HG02623 (cell line): ENCODE measurements around the gene MYO5C.
"Not testable (repeated sequence)": the region's sequence is repeated elsewhere in the genome, so short reads cannot be mapped to it uniquely, and the experiment has no call there.

ENCODE experiments used
- ATAC-seq: cut with Tn5 transposase; IDR thresholded peaks from one replicate; pipeline ENCODE4 v1.9.1; 2021; ENCODE audit warnings: moderate library complexity; ENCODE audit not compliant: unreplicated experiment

Gene MYO5C

DNA sequence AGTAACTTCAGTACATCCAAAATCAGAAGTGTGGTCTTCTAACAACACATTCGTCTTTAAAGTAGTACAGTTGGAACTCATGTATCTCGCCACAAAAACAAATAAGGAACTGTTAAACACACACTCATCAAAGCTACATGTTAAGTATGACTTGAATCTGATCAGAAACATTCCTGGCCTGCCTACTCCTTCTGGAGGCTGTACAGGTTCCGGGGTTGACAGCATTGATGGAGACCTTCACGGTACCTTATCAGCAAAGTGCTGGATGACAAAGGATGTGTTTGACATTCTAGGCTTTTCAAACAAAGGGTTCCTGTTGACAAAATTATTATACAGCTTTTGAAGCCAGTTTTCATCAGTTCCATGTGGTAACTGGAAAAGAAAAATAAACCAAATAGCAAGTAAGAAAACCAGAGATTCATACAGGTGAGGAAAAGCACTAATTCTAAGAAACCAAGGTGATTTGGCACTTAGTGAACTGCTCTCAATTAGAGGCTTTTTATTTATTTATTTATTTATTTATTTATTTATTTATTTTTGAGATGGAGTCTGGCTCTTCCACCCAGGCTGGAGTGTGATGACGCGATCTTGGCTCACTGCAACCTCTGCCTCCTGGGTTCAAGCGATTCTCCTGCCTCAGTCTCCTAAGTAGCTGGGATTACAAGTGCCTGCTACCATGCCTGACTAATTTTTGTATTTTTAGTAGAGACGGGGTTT lies 44.3 kb downstream of the MYO5C start:
- no peak for ATAC-seq

DNA sequence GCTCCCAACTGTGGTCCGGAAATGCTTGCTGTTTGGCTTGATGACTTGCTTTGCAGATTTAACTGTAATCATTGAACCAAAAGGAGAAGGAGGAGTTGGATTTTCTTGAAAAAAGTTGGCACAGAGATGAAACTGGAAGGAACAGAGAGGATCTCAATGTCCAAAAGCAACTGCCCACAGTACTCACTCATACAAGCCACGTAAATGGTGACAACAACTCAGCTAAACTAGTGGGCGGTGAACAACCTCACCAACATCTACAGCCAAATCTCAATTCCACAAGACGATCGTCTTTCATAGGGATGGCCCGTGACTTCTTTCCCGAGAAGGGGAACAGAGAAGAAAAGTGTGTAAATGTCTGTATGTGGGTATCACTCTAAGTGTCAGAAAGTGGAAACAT lies 48.1 kb downstream of the MYO5C start:
- ATAC-seq, result no peak

DNA sequence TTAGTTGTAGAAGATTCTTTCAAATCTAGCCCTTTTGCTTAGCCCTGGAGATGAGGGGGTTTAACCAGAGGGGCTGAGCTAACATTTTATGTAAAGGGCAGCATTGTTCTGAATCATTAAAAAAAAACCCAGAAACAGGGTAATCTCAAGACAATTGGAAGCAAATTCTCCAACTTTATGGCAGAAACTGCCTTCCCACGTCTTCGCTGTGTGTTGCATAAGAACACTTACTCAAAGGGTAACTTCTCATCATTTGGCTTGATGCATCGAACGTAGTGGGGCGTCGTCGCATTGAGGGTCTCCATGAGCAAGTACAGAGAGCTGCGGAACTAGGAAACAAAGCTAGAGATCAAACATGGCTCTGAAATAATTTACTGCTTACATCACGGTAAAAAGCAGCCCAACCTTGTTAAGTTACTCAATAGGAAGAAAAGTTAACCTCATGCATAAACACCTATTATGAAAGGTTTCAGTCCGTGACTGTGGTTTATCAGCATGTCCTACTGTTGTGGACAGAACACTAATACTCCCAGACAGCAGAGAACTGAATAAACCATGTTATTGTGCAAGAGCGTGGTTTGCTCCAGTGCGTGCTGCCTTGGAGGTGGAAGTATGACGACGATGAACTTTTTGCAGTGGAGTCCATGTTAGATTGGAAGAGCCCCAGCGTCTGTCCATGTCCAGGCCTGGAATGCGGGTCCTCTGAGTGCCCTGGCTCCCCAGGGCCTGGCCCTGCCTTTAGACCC lies 48.7 kb downstream of the MYO5C start:
- no peak for ATAC-seq

DNA sequence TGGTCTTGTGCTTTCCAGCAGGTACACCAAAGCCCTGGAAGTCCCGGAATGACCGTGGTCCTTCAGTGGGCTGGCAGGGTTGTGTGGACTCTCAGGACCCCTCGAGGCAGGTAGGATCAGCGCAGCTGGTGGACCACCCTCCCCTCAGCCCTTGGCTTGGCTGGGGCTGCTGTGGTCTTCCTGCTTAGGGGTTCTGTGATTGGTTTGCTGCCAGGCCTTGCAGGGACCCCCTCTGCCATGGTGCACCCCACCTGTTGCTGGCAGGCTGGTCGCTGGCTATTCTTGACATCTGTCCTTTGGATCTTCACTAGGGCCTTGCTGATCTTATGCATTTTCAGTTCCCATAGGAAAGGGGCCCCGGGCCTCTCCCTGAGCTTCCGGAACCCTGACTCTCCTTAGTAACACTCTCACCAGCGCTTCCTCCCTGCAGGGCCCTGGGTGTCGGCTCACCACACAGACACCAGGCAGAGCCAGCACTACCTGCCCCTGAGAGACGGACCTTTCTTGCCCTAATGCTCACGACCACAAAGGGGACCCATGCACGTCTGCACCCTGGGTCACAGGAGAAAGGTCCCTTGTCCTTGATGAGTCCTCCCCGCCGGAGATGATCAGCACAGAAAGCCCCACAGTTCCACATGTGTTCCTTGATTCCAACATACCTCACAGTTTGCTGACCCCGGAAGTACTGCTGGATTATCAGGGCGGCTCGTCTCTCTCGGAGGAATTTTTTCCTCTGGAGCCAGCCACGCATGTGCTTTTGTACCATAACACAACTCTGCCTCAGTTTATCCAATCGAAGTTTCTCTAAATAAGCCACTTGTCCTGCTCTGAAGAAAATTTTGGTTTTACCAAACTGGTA lies 51.7 kb downstream of the MYO5C start:
- no peak for ATAC-seq

DNA sequence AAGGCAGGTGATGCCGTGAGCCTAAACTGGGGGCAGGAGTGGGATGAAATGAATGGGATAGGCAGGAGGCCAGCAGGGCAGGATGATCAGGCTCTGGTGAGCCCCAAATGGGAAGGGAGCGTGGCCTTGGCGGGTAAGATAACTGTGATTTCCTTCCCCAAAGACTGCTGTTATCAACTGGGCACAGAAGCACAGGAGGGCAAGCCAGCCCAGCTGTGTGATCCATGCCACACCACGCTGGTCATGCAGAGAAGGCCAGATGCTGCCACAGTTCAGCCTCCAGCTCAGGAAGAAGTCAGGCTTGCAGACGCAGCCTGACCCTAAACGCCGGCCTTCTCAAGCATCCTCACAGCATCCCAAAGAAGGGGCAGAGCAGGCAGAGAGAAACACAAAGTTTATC lies 52.3 kb downstream of the MYO5C start:
- ATAC-seq, result no peak

DNA sequence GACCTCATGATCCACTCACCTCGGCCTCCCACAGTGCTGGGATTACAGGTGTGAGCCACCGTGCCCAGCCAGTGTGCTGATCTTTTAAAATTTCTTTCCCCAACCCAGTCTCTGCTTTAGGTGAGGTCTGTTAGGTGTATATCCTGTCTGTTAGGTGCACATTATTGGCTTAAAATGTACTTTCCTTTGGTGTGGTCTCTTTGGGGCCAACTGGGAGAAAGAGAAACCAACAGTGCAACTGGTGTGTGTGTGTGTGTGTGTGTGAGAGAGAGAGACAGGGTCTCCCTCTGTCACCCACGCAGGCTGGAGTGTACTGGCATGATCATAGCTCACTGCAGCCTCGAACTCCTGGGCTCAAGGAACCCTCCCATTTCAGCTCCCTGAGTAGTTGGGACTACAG lies 54.1 kb downstream of the MYO5C start:
- ATAC-seq, result no peak

DNA sequence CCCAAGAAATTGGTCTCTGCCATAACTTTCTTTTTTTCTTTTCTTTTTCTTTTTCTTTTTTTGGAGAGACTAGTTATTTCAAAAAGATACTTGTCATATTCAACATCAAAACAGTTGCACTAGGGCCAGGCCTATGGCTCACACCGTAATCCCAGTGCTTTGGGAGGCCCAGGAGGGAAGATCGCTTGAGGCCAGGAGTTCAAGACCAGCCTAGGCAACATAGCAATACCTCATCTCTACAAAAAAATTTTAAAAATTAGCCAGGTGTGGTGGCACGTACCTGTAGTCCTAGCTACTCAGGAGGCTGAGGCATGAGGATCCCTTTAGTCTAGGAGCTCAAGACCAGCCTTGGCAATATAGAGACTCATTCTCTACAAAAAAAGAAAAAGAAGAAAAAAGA lies 55.4 kb downstream of the MYO5C start:
- no peak for ATAC-seq

DNA sequence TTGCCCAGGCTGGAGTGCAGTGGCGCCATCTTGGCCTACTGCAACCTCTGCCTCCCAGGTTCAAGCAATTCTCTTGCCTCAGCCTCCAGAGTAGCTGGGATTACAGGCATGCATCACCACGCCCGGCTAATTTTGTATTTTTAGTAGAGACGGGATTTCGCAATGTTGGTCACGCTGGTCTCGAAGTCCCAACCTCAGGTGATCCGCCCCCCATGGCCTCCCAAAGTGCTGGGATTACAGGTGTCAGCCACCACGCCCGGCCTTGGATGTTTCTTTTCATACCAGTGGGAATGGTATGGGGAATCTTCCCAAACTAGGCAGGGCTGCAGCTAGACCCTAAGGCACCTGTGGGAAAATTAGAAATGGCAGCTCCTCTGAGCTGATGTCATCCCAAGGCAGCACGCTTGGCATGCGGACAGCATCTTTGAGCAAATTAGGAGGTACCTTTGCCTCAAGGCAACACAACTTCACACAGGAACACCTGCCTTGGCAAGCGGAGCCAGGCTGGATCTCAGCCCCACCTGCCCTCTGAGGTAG lies 56.5 kb downstream of the MYO5C start:
- ATAC-seq, result not testable (repeated sequence)

DNA sequence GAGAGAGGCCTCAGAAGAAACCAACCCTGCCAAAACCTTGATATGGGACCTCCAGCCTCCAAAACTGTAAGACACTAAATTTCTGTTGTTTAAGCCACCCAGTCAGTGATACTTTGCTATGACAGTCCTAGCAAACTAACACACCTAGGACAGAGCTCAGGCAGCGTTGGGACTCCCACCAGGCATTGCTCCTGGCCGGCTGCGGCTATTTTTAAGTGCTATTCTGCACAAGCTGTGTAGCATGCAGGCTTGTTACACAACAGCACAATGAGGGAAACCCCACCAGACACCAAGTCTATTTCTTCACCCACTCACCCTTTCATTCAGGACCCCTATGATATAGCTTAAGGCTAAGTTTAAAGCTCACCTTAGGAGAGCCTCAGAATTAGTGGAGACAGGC lies 57.5 kb downstream of the MYO5C start:
- no peak for ATAC-seq

DNA sequence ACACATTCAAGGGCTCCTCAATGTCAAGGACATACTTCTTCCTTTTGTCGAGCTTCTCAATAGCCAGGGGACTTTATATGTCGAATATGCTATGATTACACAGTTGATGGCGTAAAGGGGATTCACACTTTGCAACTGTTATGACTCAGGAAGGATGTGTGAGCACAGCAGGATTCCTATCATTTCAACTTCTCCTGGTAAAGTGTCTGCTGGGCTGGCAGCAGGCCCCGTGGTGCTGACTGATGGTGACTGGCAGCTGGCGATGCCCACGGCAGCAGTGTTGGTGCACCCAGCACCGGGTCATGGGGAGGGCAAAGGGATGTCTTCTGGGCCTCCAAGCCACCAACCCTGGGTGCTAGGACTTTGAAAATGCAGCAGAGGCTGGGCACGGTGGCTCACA lies 59.6 kb downstream of the MYO5C start:
- no peak for ATAC-seq

DNA sequence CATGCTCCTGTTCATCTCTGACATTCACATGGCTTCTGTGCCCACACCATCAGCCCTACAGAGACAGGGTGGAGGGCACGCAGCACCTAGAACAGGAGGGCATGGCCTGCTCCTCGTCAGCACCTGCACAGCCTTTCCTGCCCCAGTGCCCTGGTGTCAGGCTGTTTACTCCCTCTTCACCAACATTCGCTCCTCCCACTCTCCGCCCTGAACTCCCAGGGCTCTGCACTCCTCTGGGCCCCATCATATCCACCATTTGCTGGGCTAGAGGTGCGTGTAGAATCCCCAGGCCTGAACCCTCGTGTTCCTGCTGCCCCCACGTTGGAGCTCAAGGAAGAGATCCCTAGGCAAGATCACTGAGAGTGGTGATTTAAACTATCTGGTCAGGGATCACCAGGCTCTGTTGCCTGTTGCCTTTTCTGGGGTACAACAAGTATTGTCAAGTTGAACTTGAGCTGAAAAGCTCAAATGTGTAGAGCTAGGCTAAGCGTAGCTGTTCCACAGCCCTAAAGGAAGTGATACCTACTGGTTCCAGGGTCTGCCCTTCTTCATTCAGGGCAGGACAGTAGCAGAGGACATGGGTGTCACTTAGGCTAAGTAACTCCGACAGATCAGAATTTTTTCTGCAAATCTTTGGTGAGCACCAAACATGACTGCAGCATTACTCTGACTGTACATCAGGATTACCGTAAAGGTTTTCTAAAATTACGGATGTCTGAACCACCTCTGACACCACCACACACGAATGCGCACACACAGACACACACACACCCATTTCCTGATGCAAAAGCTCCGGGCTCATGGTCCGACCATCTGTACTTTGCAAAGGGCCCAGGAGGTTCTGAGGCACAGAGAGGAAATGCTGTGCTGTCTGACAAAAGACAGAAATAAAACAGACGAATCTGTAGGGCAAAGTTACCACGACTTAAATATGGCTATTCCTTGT lies 60.7 kb downstream of the MYO5C start:
- ATAC-seq, result peak; percentile 40

DNA sequence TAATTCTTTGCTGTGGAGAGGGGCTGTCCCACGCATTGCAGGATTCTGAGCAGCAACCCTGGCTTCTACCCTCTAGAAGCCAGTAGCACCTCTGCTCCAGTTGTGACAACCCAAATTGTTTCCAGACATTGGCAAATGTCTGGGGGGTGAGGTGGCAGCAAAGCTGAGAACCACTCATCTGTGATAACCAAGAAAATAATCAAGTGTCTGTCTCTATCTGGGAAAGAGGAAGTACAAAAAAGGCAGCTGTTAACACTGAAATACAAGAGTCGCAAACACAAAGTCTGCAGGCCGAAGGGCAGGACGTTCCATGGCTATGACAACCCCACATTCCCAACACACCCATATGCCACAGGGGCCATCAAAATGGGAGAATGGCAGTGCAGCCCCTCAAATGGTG lies 62.2 kb downstream of the MYO5C start:
- ATAC-seq, result no peak

DNA sequence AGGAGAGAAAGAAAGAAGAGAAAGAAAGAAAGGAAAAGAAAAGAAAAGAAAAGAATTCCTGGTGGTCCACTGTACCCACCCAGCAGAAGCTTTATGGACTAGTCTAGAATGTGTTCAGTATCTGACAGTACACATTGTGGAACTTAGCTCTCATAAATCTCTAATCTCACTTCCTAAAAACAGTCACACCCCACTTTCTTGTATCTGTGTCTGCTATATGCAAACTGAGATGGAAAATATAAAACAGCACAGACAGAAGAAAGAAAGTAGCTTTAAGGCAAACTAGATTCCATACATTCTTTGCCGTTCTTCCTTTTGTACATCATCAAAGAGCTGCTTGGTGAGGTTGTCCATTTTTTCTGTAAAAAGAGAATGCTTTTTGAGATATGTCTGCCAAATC lies 63.3 kb downstream of the MYO5C start:
- ATAC-seq, result peak; percentile 60

DNA sequence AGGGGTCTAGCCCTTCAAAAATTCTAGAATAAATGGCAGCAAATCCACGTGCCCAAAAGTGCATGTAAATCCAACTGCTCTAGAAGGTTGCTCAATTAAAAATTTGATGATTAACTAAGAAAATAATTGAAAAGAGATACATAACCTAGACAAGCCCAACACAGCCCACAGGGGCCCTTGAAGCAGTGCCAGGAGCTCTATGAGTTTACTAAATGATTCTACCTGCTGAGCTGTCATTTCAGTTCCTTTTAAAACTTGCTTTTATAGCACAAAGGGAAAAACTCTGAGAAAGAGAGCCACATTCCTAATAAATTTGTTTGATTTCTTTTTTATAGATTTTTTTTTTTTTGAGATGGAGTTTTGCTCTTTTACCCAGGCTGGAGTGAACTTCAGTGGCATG lies 65.5 kb downstream of the MYO5C start:
- no peak for ATAC-seq

DNA sequence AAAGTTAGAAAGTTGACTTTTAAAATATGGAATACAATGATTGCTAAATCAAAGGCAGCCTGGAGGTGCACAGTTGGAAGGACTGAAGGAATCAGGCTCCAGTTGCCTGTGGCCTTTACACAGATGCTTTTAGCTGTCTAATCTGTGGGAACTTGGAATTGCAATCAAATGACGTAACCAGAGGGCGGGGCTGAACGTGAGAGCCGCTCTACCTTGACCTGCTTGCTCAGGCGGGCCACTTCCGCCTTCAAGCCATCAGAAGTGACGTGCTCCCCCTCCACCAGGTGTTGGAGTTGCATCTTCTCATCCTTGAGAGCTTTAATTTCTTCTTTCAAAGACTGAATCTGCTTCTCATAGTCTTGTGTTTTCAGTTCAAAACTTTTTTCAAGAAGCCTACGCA lies 66.7 kb downstream of the MYO5C start:
- no peak for ATAC-seq

DNA sequence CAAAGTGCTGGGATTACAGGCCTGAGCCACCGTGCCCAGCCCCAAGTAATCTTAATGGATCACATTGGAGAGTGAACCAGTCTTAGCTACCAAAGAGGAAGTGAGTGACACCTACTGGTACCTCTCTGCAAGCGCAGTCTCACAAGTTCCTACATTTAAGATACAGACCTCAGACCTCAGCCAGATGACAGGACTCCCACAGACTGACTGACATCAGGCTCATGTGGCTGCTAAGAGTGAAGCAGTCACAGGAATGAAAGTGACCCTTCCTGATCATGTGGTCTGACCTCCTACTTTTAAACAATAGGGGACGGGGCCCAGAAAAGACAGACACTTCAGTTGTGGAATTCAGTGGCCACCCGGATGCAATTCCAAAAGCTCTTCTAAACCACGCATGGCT lies 68.1 kb downstream of the MYO5C start:
- peak; percentile 83 for ATAC-seq

DNA sequence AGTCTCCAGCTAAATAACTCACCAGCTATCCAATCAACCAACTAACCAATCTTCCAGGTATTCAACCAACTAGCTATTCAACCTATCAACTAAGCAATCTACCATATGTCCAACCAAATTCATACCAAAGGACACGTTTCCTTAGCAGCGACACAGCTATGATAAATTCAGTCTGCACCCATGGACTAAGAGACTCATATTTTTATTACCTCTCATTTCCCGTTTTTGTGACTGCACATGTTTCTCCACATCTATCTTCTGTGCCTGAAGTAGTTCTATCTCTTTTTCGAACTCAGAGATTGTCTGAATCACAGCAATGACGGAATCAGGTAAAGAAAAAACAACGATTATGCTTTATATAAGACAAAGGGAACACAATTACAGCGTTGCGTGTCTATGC lies 70.4 kb downstream of the MYO5C start:
- no peak for ATAC-seq

DNA sequence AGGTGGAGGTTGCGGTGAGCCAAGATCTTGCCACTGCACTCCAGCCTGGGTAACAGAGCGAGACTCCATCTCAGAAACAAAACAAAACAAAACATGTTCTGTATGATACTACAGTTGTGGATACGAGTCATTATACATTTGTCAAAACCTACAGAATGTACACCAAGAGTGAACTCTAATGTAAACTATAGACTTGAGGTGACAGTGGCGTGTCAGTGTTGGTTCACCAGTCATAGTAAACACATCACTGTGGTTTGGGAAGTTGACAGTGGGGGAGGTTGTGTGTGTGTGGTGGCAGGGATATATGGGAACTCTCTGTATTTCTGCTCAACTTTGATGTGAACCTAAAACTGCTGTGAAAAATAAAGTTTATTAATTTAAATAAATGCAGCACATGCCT lies 71.4 kb downstream of the MYO5C start:
- ATAC-seq, result no peak

DNA sequence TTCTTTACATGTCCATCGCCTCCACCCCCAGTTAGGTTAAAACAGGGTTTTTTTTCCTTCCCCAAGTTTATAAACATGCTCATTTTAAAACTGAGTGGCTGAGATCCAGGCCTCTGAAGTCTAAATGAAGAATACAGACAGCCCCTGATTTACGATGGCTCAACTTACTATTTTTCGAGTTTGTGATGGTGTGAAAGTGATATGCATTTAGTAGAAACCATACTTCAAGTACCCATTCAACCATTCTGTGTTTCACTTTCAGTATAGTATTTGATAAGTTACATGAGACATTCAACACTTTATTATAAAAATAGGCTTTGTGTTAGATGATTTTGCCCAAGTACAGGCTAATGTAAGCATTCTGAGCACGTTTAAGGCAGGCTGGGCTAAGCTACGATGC lies 73.9 kb downstream of the MYO5C start:
- ATAC-seq, result no peak

DNA sequence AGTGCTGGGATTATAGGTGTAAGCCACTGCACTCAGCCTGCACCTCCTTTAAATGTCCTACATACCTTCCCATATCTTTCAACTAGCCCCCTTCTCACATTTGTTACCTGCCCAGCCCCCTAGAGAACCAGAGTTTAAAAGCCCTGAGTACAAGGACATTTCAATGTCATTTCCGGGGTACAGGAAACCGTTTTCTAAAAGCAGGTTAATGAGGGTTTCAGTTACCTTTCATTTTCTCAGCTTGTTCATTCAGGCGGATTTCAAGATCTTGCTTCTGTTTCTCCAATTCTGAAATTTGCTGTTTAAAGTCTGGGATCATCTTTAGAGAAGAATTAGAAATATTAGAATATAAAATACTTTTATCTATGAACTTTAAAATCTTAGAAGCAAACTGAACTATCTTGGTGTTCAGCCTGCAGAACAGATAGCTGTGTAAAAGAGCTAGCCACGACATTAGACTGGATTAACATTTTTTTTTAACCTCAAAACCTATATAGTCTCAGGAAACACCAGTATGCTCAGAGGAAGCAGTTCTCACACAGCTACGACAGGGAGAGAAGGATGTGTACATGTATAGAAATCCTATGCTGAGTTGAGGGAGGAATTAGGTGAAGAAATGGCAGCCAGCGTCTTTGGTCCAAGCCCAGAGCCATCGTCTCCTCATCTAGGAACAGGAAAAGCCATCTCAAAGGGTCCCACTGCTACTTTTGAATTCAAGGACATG lies 74.5 kb downstream of the MYO5C start:
- ATAC-seq, result no peak
